ENCODE measurements around the gene IL20. TPM values are rescaled to one million over a fixed set of nuclear protein-coding genes. Genes with fewer than 3 reads are reported as not detected.

IL20 gene
- total RNA-seq, 6 experiments from 2014 or later = not detected

GRCh38 chr1:206918076-206918475, 52.7 kb downstream of the IL20 start:
- DNase-seq = no peak
- no peak for TF ChIP-seq CTCF (IDR thresholded peaks at IDR 0.05)
- Mint-ChIP-seq H3K27ac (no peak overlapping the region), H3K9me3 (no peaks in the 10 kb centered on the region), H3K4me3 (no peak overlapping the region), H3K36me3 (ENCODE audit: low read depth) (no peaks in the 10 kb centered on the region), H3K27me3 (ENCODE audit: insufficient read depth) (peaks cover 15% of the 10 kb centered on the region), H3K4me1 (ENCODE audit: low read depth) (no peaks in the 10 kb centered on the region)

Other genes starting within 250 kb of the IL20 start
- 10 to 100 TPM; 24.2 to 27.4 (median 26.9) TPM for gene DYRK3, start 230.1 kb upstream of the IL20 start, total RNA-seq (2021; fragmentation: NEBNext Ultra II Directional; extraction: Animal tissue kit (Norgen Biotek cat#: 25700))
- gene MAPKAPK2, start 180.7 kb upstream of the IL20 start, total RNA-seq (2021; fragmentation: NEBNext Ultra II Directional; extraction: Animal tissue kit (Norgen Biotek cat#: 25700)) = 10 to 100 TPM; 80.0 to 89.1 (median 86.0) TPM
- gene IL19, start 94.8 kb upstream of the IL20 start, total RNA-seq (2021; fragmentation: NEBNext Ultra II Directional; extraction: Animal tissue kit (Norgen Biotek cat#: 25700)) = not detected
- not detected for gene IL10, start 93.1 kb upstream of the IL20 start, total RNA-seq (2021; fragmentation: NEBNext Ultra II Directional; extraction: Animal tissue kit (Norgen Biotek cat#: 25700))
- under 1 TPM in 1 of 6 experiments, not detected in 5; 0.24 TPM for gene IL24, start 31.8 kb downstream of the IL20 start, total RNA-seq (2021; fragmentation: NEBNext Ultra II Directional; extraction: Animal tissue kit (Norgen Biotek cat#: 25700))
- gene FCMR, start 56.3 kb downstream of the IL20 start, total RNA-seq (2021; fragmentation: NEBNext Ultra II Directional; extraction: Animal tissue kit (Norgen Biotek cat#: 25700)) = 1 to 10 TPM in 2 of 6 experiments, under 1 TPM in 4; 0.28 to 1.3 (median 0.67) TPM
- under 1 TPM in 2 of 6 experiments, not detected in 4; 0.14 to 0.26 TPM for gene PIGR, start 80.8 kb downstream of the IL20 start, total RNA-seq (2021; fragmentation: NEBNext Ultra II Directional; extraction: Animal tissue kit (Norgen Biotek cat#: 25700))
- gene FCAMR, start 104.8 kb downstream of the IL20 start, total RNA-seq (2021; fragmentation: NEBNext Ultra II Directional; extraction: Animal tissue kit (Norgen Biotek cat#: 25700)) = not detected
- gene C1orf116, start 167.1 kb downstream of the IL20 start, total RNA-seq (2021; fragmentation: NEBNext Ultra II Directional; extraction: Animal tissue kit (Norgen Biotek cat#: 25700)) = under 1 TPM; 0.02 to 0.09 (median 0.06) TPM
- 10 to 100 TPM in 1 of 6 experiments, 1 to 10 TPM in 5; 6.5 to 10.6 (median 7.1) TPM for gene YOD1, start 185.6 kb downstream of the IL20 start, total RNA-seq (2021; fragmentation: NEBNext Ultra II Directional; extraction: Animal tissue kit (Norgen Biotek cat#: 25700))
- 1 to 10 TPM; 2.5 to 7.0 (median 3.2) TPM for gene PFKFB2, start 187.7 kb downstream of the IL20 start, total RNA-seq (2021; fragmentation: NEBNext Ultra II Directional; extraction: Animal tissue kit (Norgen Biotek cat#: 25700))
- under 1 TPM in 5 of 6 experiments, not detected in 1; 0.15 to 0.59 (median 0.24) TPM for gene C4BPB, start 223.2 kb downstream of the IL20 start, total RNA-seq (2021; fragmentation: NEBNext Ultra II Directional; extraction: Animal tissue kit (Norgen Biotek cat#: 25700))
- gene C4BPA, start 238.6 kb downstream of the IL20 start, total RNA-seq (2021; fragmentation: NEBNext Ultra II Directional; extraction: Animal tissue kit (Norgen Biotek cat#: 25700)) = not detected